K562 (cell line): ENCODE measurements around the gene CFAP69. TPM values are rescaled to one million over a fixed set of nuclear protein-coding genes. Genes with fewer than 3 reads are reported as not detected.

Experiments
- ATAC-seq: fragments of 200-7000 bp; cut with Tn5 transposase; 3 replicates; pipeline ENCODE4 v1.9.1; 2020; ENCODE audit warnings: moderate library complexity
- BruUV-seq: library from RNA; stranded (reverse); fragments of 400-500 nt; replicated peaks from 2 replicates; lab custom pipeline; 2021; lab: Mats Ljungman, UMichigan
- CTCF ChIA-PET: fragments of 300-600 bp; formaldehyde crosslinking; extraction: SDS; loops from one replicate; lab custom pipeline; 2021; ENCODE audit warnings: low intra/inter-chr PET ratio; lab: Yijun Ruan, JAX
- POLR2A ChIA-PET: fragments of 300-600, 350-650 bp; sonication (Branson Sonifier 250); formaldehyde crosslinking; extraction: SDS; loops from one replicate; lab custom pipeline; 2021; ENCODE audit warnings: antibody characterized with exemption, inconsistent platforms; lab: Yijun Ruan, JAX
- DNase-seq, 4 experiments: peaks; one replicate each; pipeline versions ENCODE4 v3.0.0 to v3.0.0-alpha.2; 2011 to 2018; ENCODE audit warnings: low spot score in 3 of 4, mixed read lengths in 3 of 4; ENCODE audit errors: extremely low read depth in 1 of 4
- FAIRE-seq: peaks from 2 replicates; lab custom pipeline; 2011; peaks lifted over from hg19 to GRCh38; lab: Jason Lieb, UNC
- H2AFZ ChIP-seq: 2 replicates; pipeline ENCODE4 v1.6.0; 2011; ENCODE audit warnings: low read depth, low read length, control low read depth, inconsistent platforms
- H3K27ac ChIP-seq: fragments of 200-600 bp; 3 replicates; pipeline ENCODE4 v1.8.0; 2011; ENCODE audit warnings: low read depth, mild to moderate bottlenecking, control low read depth, inconsistent platforms, low read length, moderate library complexity, mixed read lengths; ENCODE audit errors: extremely low read depth
- H3K27me3 ChIP-seq, 2 experiments: fragments of 300-600 bp in 1 of 2; 2 replicates in 1 of 2; 3 replicates in 1 of 2; pipeline versions ENCODE4 v1.6.0 to v1.8.0; 2011; ENCODE audit warnings: inconsistent platforms in 2 of 2, low read length in 2 of 2, mild to moderate bottlenecking in 1 of 2, mixed read lengths in 1 of 2, moderate library complexity in 1 of 2; ENCODE audit not compliant: control insufficient read depth in 2 of 2, insufficient read depth in 2 of 2
- H3K36me3 ChIP-seq: fragments of 300-600 bp; 3 replicates; pipeline ENCODE4 v1.8.0; 2011; ENCODE audit warnings: mild to moderate bottlenecking, low read length, inconsistent platforms; ENCODE audit not compliant: control insufficient read depth, insufficient read depth
- H3K4me1 ChIP-seq, 2 experiments: fragments of 200-600 bp in 1 of 2; replicated peaks in 1 of 2; 2 replicates in 1 of 2; 3 replicates in 1 of 2; pipeline versions ENCODE4 v1.5.1 to v1.8.0; 2011; ENCODE audit warnings: inconsistent platforms in 2 of 2, low read length in 2 of 2, mild to moderate bottlenecking in 1 of 2, mixed read lengths in 1 of 2, moderate library complexity in 1 of 2; ENCODE audit not compliant: control insufficient read depth in 2 of 2, insufficient read depth in 2 of 2
- H3K4me2 ChIP-seq: 2 replicates; pipeline ENCODE4 v1.6.1; 2011; ENCODE audit warnings: low read length, control low read depth, inconsistent platforms, mixed read lengths; ENCODE audit not compliant: insufficient read depth
- H3K4me3 ChIP-seq: fragments of 200-600 bp; sonication (generic), shearing (Covaris generic); 2 replicates; pipeline ENCODE4 v1.5.1; 2016; ENCODE audit warnings: control low read depth, inconsistent platforms
- H3K79me2 ChIP-seq: fragments of 200-600 bp; 3 replicates; pipeline ENCODE4 v1.8.0; 2011; ENCODE audit warnings: low read length, inconsistent platforms; ENCODE audit not compliant: control insufficient read depth, insufficient read depth
- H3K9ac ChIP-seq, 2 experiments: 2 replicates each; pipeline versions ENCODE4 v1.6.0 to v1.6.1; 2011; ENCODE audit warnings: low read depth in 2 of 2, low read length in 2 of 2, control low read depth in 1 of 2, inconsistent platforms in 1 of 2, mild to moderate bottlenecking in 1 of 2, mixed read lengths in 1 of 2; ENCODE audit not compliant: insufficient read depth in 1 of 2
- H3K9me1 ChIP-seq: one replicate; pipeline ENCODE4 v1.6.0; 2011; ENCODE audit warnings: inconsistent platforms, mild to moderate bottlenecking, low read length, moderate library complexity; ENCODE audit not compliant: control insufficient read depth, insufficient read depth
- H3K9me3 ChIP-seq: replicated peaks from 2 replicates; pipeline ENCODE4 v1.5.1; 2011; ENCODE audit warnings: low read depth, low read length, inconsistent platforms; ENCODE audit not compliant: control insufficient read depth, insufficient read depth
- H4K20me1 ChIP-seq: replicated peaks from 2 replicates; pipeline ENCODE4 v1.6.1; 2011; ENCODE audit warnings: low read length, inconsistent platforms, mixed read lengths; ENCODE audit not compliant: control insufficient read depth, insufficient read depth
- CTCF ChIP-seq, 3 experiments: IDR thresholded peaks in 2 of 3; conservative IDR thresholded peaks in 1 of 3; 2 replicates each; pipeline ENCODE4 v1.5.1; 2011 to 2012; ENCODE audit warnings: low read length in 3 of 3, mild to moderate bottlenecking in 3 of 3, control low read depth in 2 of 3, improper control_type of control experiment in 1 of 3, inconsistent platforms in 1 of 3, low read depth in 1 of 3, mixed read lengths in 1 of 3, moderate library complexity in 1 of 3; ENCODE audit not compliant: insufficient read depth in 2 of 3
- ETV6 ChIP-seq, 3 experiments: fragments of 150-350 bp in 1 of 3; sonication (generic) in 1 of 3; formaldehyde crosslinking in 1 of 3; IDR thresholded peaks; 2 replicates each; pipeline versions ENCODE4 v1.6.1 to v1.8.0; 2014 to 2022; ENCODE audit warnings: borderline replicate concordance in 2 of 3, low read depth in 2 of 3, antibody characterized with exemption in 1 of 3, low read length in 1 of 3, mild to moderate bottlenecking in 1 of 3, missing genetic modification reagents in 1 of 3
- GMEB1 ChIP-seq: fragments of 250-450 bp; sonication (Bioruptor Pico); IDR thresholded peaks from 2 replicates; pipeline ENCODE4 v1.4.0; 2020; ENCODE audit warnings: mild to moderate bottlenecking
- NFIC ChIP-seq: fragments of 450-650 bp; IDR thresholded peaks from 2 replicates; pipeline ENCODE4 v1.6.1; 2017; ENCODE audit warnings: mild to moderate bottlenecking, inconsistent platforms
- POU5F1 ChIP-seq: fragments of 150-350 bp; IDR thresholded peaks from 2 replicates; pipeline ENCODE4 v1.6.1; 2014; ENCODE audit warnings: borderline replicate concordance, low read length, low read depth, mild to moderate bottlenecking; ENCODE audit not compliant: partially characterized antibody
- SAFB ChIP-seq: fragments of 200-400 bp; formaldehyde crosslinking; IDR thresholded peaks from 2 replicates; pipeline ENCODE4 v1.6.1; 2017; ENCODE audit warnings: low read depth, low read length, borderline replicate concordance
- TAL1 ChIP-seq: fragments of 450-650 bp; IDR thresholded peaks from 2 replicates; pipeline ENCODE4 v1.6.1; 2016; ENCODE audit warnings: mild to moderate bottlenecking
- TGIF2 ChIP-seq: sonication (generic); formaldehyde crosslinking; IDR thresholded peaks from 2 replicates; pipeline ENCODE4 v1.8.1; 2022; ENCODE audit warnings: mild to moderate bottlenecking, missing genetic modification reagents, moderate library complexity
- U2AF2 ChIP-seq: fragments of 200-400 bp; formaldehyde crosslinking; optimal IDR thresholded peaks from 2 replicates; pipeline ENCODE3; 2017; ENCODE audit warnings: low read depth, mild to moderate bottlenecking, low read length
- VEZF1 ChIP-seq: fragments of 200-800 bp; sonication (Bioruptor generic); IDR thresholded peaks from 2 replicates; pipeline ENCODE4 v1.6.1; 2017; ENCODE audit warnings: missing genetic modification characterization, missing compliant biosample characterization
- ZZZ3 ChIP-seq: fragments of 450-650 bp; IDR thresholded peaks from 2 replicates; pipeline ENCODE4 v1.6.1; 2016; ENCODE audit warnings: antibody characterized with exemption, mild to moderate bottlenecking, moderate library complexity
- WGBS: fragments of 100-300 bp; shearing (Covaris generic); methylation state at CpG from one replicate; pipeline ENCODE4 v1.1.6; 2016; ENCODE audit warnings: low coverage, mixed read lengths; ENCODE audit not compliant: insufficient coverage; ENCODE audit errors: missing lambda C conversion rate; 5-methylcytosine and 5-hydroxymethylcytosine counted together
- in situ Hi-C: fragments of 300-500 bp; cut with MboI; formaldehyde crosslinking; loops from 4 replicates; pipeline ENCODE4 v1.15.0; 2018; ENCODE audit warnings: inconsistent platforms, mixed read lengths
- intact Hi-C: fragments of 100-400 bp; cut with micrococcal nuclease; formaldehyde crosslinking; loops from 2 replicates; pipeline ENCODE4 v1.14.2; 2022
- polyA plus RNA-seq, 8 experiments: library from polyadenylated mRNA; depleted of rRNA in 4 of 8; stranded (reverse) in 5 of 8; unstranded in 3 of 8; fragments of >200 nt; fragmentation: Nextera tagmentation in 2 of 8; fragmentation: Illumina TruSeq in 1 of 8; extraction: Ambion mirVana in 2 of 8; extraction: Trizol in 1 of 8; gene quantifications; 2 replicates each; pipeline versions ENCODE4 v1.2.1 to v1.2.3, GENCODE V29; 2011 to 2014; ENCODE audit warnings: inconsistent platforms in 1 of 8, missing spikeins in 1 of 8
- total RNA-seq, 7 experiments: library from RNA; depleted of rRNA in 6 of 7; stranded (reverse); fragments of >200 nt in 6 of 7; fragmentation: Illumina TruSeq in 2 of 7; extraction: Trizol in 2 of 7; gene quantifications; 2 replicates each; pipeline versions ENCODE4 v1.2.1 to v1.2.3, GENCODE V29; 2011 to 2021; ENCODE audit warnings: low replicate concordance in 1 of 7
- TF ChIP-seq, protein P1 (sequence below): IDR thresholded peaks from 2 replicates; pipeline ENCODE4 v1.6.1; 2011; ENCODE audit warnings: borderline replicate concordance, low read depth, mild to moderate bottlenecking, moderate library complexity, low read length; ENCODE audit not compliant: insufficient read depth, poor library complexity, severe bottlenecking

CFAP69 gene
- total and polyA plus RNA-seq, 9 of the 15 experiments (the other 6 are each of a cell fraction or from before 2014, with no cell fraction given): 0.24 to 5.1 (median 1.7) TPM

GRCh38 chr7:90211391-90212148 lies 33.4 kb upstream of the CFAP69 start, which contains the start of gene STEAP2:
STEAP2 (plus strand) TSS chr7:90211740; CDS start chr7:90225083, 13,343 bp downstream.
- ATAC-seq (peak; percentile 97), DNase-seq (peak in 3 of 4 experiments; percentile 13 to 46 (median 34)), FAIRE-seq (no peak)
- WGBS: 10% methylated on average over 54 of the region's 73 CpGs
- H3K9ac ChIP-seq: no peak within 1 kb of the TSS
- H3K36me3 ChIP-seq: no peaks in the 10 kb centered on the region
- in situ Hi-C loops (no loop called here), intact Hi-C loops (no loop called here)
- H3K27me3 ChIP-seq: peaks cover 15% of the 10 kb centered on the region in 2 experiments; a peak in 4 of 5 replicates
- peak within 1 kb of the TSS; percentile 41 for H2AFZ ChIP-seq
- POLR2A ChIA-PET: interaction anchor here (0.6 kb wide), 1 partner anchor 30 kb away, joined by 3 read pairs; no protein-coding TSS in a partner anchor
- H4K20me1 ChIP-seq: no peaks in the 10 kb centered on the region
- no peaks in the 10 kb centered on the region for H3K9me1 ChIP-seq
- CTCF ChIA-PET: no interaction called here
- H3K27ac ChIP-seq: no peak within 1 kb of the TSS
- no TSS peak for BruUV-seq
- peaks cover 0 to 10% of the 10 kb centered on the region in 2 experiments; a peak in 2 of 5 replicates for H3K4me1 ChIP-seq
- H3K4me3 ChIP-seq: no peak within 1 kb of the TSS; the same call in 1 of the 2 replicates
- no peaks in the 10 kb centered on the region for H3K9me3 ChIP-seq
- H3K4me2 ChIP-seq: no peak within 1 kb of the TSS
- no peaks in the 10 kb centered on the region for H3K79me2 ChIP-seq
- TF ChIP-seq NFIC (no peak), VEZF1 (CRISPR knock-in tag) (no peak), TAL1 (no peak), TGIF2 (CRISPR knock-in tag) (no peak), ETV6 (IDR thresholded peaks at IDR 0.05; ENCODE audit: borderline replicate concordance in 1 of 2, low read depth in 2 of 2, low read length in 1 of 2) (no peak), ETV6 (CRISPR knock-in tag; IDR thresholded peaks at IDR 0.05; ENCODE audit: borderline replicate concordance) (no peak), SAFB (peak; percentile 74), ZZZ3 (no peak), CTCF (IDR thresholded peaks at IDR 0.05 in 2 of 3, conservative IDR thresholded peaks at IDR 0.05 in 1 of 3; ENCODE audit: insufficient read depth in 2 of 3, low read depth in 1 of 3, low read length in 3 of 3) (peak in 1 of 3 experiments; percentile 46; a peak in 2 of 6 replicates), POU5F1 (no peak), GMEB1 (CRISPR knock-in tag) (no peak; the same call in 1 of the 2 replicates), U2AF2 (no peak)
- TF ChIP-seq, protein P1, sequence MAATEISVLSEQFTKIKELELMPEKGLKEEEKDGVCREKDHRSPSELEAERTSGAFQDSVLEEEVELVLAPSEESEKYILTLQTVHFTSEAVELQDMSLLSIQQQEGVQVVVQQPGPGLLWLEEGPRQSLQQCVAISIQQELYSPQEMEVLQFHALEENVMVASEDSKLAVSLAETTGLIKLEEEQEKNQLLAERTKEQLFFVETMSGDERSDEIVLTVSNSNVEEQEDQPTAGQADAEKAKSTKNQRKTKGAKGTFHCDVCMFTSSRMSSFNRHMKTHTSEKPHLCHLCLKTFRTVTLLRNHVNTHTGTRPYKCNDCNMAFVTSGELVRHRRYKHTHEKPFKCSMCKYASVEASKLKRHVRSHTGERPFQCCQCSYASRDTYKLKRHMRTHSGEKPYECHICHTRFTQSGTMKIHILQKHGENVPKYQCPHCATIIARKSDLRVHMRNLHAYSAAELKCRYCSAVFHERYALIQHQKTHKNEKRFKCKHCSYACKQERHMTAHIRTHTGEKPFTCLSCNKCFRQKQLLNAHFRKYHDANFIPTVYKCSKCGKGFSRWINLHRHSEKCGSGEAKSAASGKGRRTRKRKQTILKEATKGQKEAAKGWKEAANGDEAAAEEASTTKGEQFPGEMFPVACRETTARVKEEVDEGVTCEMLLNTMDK: peak; percentile 66
